Hematopoietic multipotent progenitor cell (in vitro differentiated cells): ENCODE results near the gene ATG101. TPM values are rescaled to one million over a fixed set of nuclear protein-coding genes. Genes with fewer than 3 reads are reported as not detected.

Experiments used
- DNase-seq, 3 donors: peaks; one replicate each; pipeline ENCODE4 v3.0.0-alpha.2; 2011 to 2015; ENCODE audit warnings: low read depth in 2 of 3, low spot score in 2 of 3
- total RNA-seq: library from RNA; depleted of rRNA; stranded (reverse); fragments of >200 nt; gene quantifications from one replicate; pipeline ENCODE4 v1.2.3, GENCODE V29; 2012

The ATG101 gene
- total RNA-seq: 35.8 TPM

- peak; percentile 86 to 96 (median 95) for DNase-seq
Measured at GRCh38 chr12:52069327-52070184, at the start of gene ATG101. TSS of gene ATG101 (plus strand) at chr12:52069978. CDS start at chr12:52073651, 3,673 bp downstream.

GRCh38 chr12:52020539-52021336, 49.0 kb upstream of the ATG101 start:
- DNase-seq: peak in 2 of 3 donors; percentile 79 to 84

GRCh38 chr12:52022841-52023181, 47.0 kb upstream of the ATG101 start:
- DNase-seq: peak in 1 of 3 donors; percentile 41

GRCh38 chr12:52023182-52023975, 46.4 kb upstream of the ATG101 start:
- DNase-seq: peak; percentile 87 to 89 (median 89)

GRCh38 chr12:52023976-52024688, 45.6 kb upstream of the ATG101 start:
- DNase-seq: no peak

GRCh38 chr12:52024845-52025230, 44.9 kb upstream of the ATG101 start:
- DNase-seq: peak in 2 of 3 donors; percentile 63 to 66

- DNase-seq: no peak
Measured at GRCh38 chr12:52026263-52026662, 43.5 kb upstream of the ATG101 start.

GRCh38 chr12:52027085-52027843, 42.5 kb upstream of the ATG101 start:
- DNase-seq: no peak

- no peak for DNase-seq
Measured at GRCh38 chr12:52029685-52030084, 40.1 kb upstream of the ATG101 start.

GRCh38 chr12:52032446-52032803, 37.4 kb upstream of the ATG101 start:
- DNase-seq: no peak

- DNase-seq: peak in 2 of 3 donors; percentile 92 to 94
Measured at GRCh38 chr12:52032804-52033445, 36.9 kb upstream of the ATG101 start.

- no peak for DNase-seq
Measured at GRCh38 chr12:52033446-52034140, 36.2 kb upstream of the ATG101 start.

GRCh38 chr12:52035190-52035589, 34.6 kb upstream of the ATG101 start:
- no peak for DNase-seq

GRCh38 chr12:52035926-52036325, 33.9 kb upstream of the ATG101 start:
- no peak for DNase-seq

GRCh38 chr12:52036587-52037171, 33.1 kb upstream of the ATG101 start:
- DNase-seq: peak in 2 of 3 donors; percentile 77 to 81

GRCh38 chr12:52037248-52037861, 32.4 kb upstream of the ATG101 start:
- DNase-seq: no peak

GRCh38 chr12:52038447-52038846, 31.3 kb upstream of the ATG101 start:
- DNase-seq: no peak

- no peak for DNase-seq
Measured at GRCh38 chr12:52041035-52041434, 28.7 kb upstream of the ATG101 start.
